ENCODE measurements around the gene SIRT2. TPM values are rescaled to one million over a fixed set of nuclear protein-coding genes. Genes with fewer than 3 reads are reported as not detected.
"Not testable (repeated sequence)": the region's sequence is repeated elsewhere in the genome, so short reads cannot be mapped to it uniquely, and the experiment has no call there.

The SIRT2 gene
- polyA plus RNA-seq, 1 donor from 2014 or later, result 102 TPM

DNA sequence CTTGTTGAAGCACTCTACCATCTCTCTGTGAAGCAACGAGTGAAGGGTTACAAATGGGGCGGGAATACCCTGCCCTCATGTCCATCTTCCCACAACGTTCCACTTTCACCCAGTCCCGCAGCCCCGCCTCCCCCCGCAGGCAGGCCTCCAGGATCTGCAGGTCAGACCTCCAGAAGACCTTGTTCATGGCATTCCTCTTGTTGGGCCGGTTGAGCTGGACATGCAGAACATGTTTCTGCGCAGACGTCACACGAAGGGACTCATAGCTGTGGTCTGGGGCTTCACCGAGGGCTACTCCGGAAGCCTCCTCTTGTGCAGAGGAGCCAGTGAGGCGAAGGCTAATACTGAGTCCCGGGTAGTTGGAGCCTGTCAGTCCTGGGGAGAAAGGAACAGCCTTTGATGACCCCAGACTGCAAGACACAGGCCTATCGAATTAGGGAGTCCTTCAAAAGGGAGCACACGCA lies 68.2 kb downstream of the SIRT2 start:
- Histone ChIP-seq H3K27me3 (ENCODE audit: insufficient read depth, low read depth, low read length) (no peaks in the 10 kb centered on the region), H3K4me2 (ENCODE audit: low read length) (peak overlapping the region; percentile 52), H2AFZ (ENCODE audit: low read depth, low read length) (peak overlapping the region; percentile 81), H3K9me3 (ENCODE audit: low read length) (no peaks in the 10 kb centered on the region), H3K9ac (ENCODE audit: low read length) (peak overlapping the region; percentile 81), H3K9me2 (ENCODE audit: insufficient read depth, low read length) (no peaks in the 10 kb centered on the region), H3F3A (ENCODE audit: insufficient read depth, low read length, poor library complexity, severe bottlenecking) (no peaks in the 10 kb centered on the region), H3K36me3 (ENCODE audit: insufficient read depth, low read length) (no peaks in the 10 kb centered on the region), H3K4me3 (ENCODE audit: low read length) (peak overlapping the region; percentile 84), H3K27ac (ENCODE audit: low read length) (peak overlapping the region; percentile 72), H3K79me2 (replicated peaks; ENCODE audit: insufficient read depth, low read length) (peaks cover 8% of the 10 kb centered on the region), H4K20me1 (ENCODE audit: insufficient read depth) (no peaks in the 10 kb centered on the region)
- no peak for TF ChIP-seq RAD21 (conservative IDR thresholded peaks at IDR 0.05)
- TF ChIP-seq, protein P1, sequence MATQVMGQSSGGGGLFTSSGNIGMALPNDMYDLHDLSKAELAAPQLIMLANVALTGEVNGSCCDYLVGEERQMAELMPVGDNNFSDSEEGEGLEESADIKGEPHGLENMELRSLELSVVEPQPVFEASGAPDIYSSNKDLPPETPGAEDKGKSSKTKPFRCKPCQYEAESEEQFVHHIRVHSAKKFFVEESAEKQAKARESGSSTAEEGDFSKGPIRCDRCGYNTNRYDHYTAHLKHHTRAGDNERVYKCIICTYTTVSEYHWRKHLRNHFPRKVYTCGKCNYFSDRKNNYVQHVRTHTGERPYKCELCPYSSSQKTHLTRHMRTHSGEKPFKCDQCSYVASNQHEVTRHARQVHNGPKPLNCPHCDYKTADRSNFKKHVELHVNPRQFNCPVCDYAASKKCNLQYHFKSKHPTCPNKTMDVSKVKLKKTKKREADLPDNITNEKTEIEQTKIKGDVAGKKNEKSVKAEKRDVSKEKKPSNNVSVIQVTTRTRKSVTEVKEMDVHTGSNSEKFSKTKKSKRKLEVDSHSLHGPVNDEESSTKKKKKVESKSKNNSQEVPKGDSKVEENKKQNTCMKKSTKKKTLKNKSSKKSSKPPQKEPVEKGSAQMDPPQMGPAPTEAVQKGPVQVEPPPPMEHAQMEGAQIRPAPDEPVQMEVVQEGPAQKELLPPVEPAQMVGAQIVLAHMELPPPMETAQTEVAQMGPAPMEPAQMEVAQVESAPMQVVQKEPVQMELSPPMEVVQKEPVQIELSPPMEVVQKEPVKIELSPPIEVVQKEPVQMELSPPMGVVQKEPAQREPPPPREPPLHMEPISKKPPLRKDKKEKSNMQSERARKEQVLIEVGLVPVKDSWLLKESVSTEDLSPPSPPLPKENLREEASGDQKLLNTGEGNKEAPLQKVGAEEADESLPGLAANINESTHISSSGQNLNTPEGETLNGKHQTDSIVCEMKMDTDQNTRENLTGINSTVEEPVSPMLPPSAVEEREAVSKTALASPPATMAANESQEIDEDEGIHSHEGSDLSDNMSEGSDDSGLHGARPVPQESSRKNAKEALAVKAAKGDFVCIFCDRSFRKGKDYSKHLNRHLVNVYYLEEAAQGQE (IDR thresholded peaks at IDR 0.05; ENCODE audit: borderline replicate concordance), result no peak
- TF ChIP-seq, protein P2, sequence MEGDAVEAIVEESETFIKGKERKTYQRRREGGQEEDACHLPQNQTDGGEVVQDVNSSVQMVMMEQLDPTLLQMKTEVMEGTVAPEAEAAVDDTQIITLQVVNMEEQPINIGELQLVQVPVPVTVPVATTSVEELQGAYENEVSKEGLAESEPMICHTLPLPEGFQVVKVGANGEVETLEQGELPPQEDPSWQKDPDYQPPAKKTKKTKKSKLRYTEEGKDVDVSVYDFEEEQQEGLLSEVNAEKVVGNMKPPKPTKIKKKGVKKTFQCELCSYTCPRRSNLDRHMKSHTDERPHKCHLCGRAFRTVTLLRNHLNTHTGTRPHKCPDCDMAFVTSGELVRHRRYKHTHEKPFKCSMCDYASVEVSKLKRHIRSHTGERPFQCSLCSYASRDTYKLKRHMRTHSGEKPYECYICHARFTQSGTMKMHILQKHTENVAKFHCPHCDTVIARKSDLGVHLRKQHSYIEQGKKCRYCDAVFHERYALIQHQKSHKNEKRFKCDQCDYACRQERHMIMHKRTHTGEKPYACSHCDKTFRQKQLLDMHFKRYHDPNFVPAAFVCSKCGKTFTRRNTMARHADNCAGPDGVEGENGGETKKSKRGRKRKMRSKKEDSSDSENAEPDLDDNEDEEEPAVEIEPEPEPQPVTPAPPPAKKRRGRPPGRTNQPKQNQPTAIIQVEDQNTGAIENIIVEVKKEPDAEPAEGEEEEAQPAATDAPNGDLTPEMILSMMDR (IDR thresholded peaks at IDR 0.05; ENCODE audit: poor library complexity, severe bottlenecking), result no peak
- no peak for TF ChIP-seq SMC3 (conservative IDR thresholded peaks at IDR 0.05; ENCODE audit: poor library complexity)
- no peak for TF ChIP-seq MXI1 (conservative IDR thresholded peaks at IDR 0.05; ENCODE audit: poor library complexity, severe bottlenecking)
- no peak for TF ChIP-seq TAF1 (IDR thresholded peaks at IDR 0.05; ENCODE audit: low read depth)
- TF ChIP-seq EP300 (conservative IDR thresholded peaks at IDR 0.05; ENCODE audit: poor library complexity, severe bottlenecking), result no peak
- no peak for TF ChIP-seq POLR2AphosphoS5 (IDR thresholded peaks at IDR 0.05)
- TF ChIP-seq EZH2 (IDR thresholded peaks at IDR 0.05; ENCODE audit: borderline replicate concordance, insufficient read depth, low read length, poor library complexity, severe bottlenecking), result no peak

DNA sequence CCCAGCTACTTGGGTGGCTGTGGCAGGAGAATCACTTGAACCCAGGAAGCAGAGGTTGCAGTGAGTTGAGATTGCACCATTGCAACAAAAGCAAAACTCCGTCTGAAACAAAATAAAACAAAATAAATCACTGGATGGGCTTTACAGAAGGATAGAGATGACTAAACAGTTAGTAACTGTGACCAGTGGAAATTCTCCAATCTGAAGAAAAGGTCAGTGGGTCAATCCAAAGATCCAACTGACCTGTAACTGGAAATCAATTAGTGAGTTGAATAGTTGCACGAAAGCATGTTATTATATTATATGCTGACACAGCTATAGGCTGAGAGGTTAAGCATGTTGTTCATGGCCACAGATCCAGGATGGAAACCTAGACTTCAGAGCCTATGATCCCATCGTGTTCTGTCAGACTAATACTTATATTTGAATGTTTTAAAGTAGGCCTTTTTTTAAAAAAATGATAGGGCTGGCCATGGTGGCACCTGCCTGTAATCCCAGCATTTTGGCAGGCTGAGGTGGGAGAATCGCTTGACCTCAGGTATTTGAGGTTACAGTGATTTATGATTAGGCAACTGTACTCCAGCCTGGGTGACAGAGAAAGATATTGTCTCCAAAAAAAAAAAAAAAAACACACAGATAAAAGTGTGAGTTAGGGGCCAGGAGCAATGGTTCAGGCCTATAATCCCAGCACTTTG lies 69.2 kb downstream of the SIRT2 start:
- Histone ChIP-seq H3K79me2 (replicated peaks; ENCODE audit: insufficient read depth, low read length) (peaks cover 8% of the 10 kb centered on the region), H3K9me2 (ENCODE audit: insufficient read depth, low read length) (no peaks in the 10 kb centered on the region), H3K9ac (ENCODE audit: low read length) (no peak overlapping the region), H3K4me2 (ENCODE audit: low read length) (no peak overlapping the region), H3K36me3 (ENCODE audit: insufficient read depth, low read length) (no peaks in the 10 kb centered on the region), H3K4me3 (ENCODE audit: low read length) (no peak overlapping the region), H4K20me1 (ENCODE audit: insufficient read depth) (no peaks in the 10 kb centered on the region), H3K27me3 (ENCODE audit: insufficient read depth, low read depth, low read length) (no peaks in the 10 kb centered on the region), H3F3A (ENCODE audit: insufficient read depth, low read length, poor library complexity, severe bottlenecking) (no peaks in the 10 kb centered on the region), H2AFZ (ENCODE audit: low read depth, low read length) (no peak overlapping the region), H3K27ac (ENCODE audit: low read length) (no peak overlapping the region), H3K9me3 (ENCODE audit: low read length) (no peaks in the 10 kb centered on the region)
- TF ChIP-seq EP300 (conservative IDR thresholded peaks at IDR 0.05; ENCODE audit: poor library complexity, severe bottlenecking), result no peak
- TF ChIP-seq, protein P2 (IDR thresholded peaks at IDR 0.05; ENCODE audit: poor library complexity, severe bottlenecking), result no peak
- TF ChIP-seq MXI1 (conservative IDR thresholded peaks at IDR 0.05; ENCODE audit: poor library complexity, severe bottlenecking), result no peak

DNA sequence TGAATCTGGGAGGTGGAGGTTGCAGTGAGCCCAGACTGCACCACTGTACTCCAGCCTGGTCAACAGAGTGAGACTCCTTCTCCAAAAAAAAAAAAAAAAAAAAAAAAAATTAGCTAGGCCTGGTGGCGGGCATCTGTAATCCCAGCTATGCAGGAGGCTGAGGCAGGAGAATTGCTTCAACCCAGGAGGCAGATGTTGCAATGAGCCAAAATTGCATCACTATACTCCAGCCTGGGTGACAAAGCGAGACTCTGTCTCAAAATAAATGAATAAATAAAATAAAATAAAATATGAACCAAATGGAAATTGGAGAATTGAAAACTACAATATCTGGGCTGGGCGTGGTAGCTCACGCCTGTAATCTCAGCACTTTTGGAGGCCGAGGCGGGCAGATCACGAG lies 70.2 kb downstream of the SIRT2 start:
- H3K79me2 ChIP-seq (replicated peaks; ENCODE audit: insufficient read depth, low read length); H4K20me1 ChIP-seq (ENCODE audit: insufficient read depth); H3K4me3 ChIP-seq (ENCODE audit: low read length); H3K9ac ChIP-seq (ENCODE audit: low read length); H3K9me2 ChIP-seq (ENCODE audit: insufficient read depth, low read length); H3K36me3 ChIP-seq (ENCODE audit: insufficient read depth, low read length); H3K27me3 ChIP-seq (ENCODE audit: insufficient read depth, low read depth, low read length); H3K4me2 ChIP-seq (ENCODE audit: low read length); H3F3A ChIP-seq (ENCODE audit: insufficient read depth, low read length, poor library complexity, severe bottlenecking); H3K27ac ChIP-seq (ENCODE audit: low read length); H3K9me3 ChIP-seq (ENCODE audit: low read length); H2AFZ ChIP-seq (ENCODE audit: low read depth, low read length): not testable (repeated sequence)
